GM18502 (cell line): Measurements from ENCODE around the gene AGGF1.
A peak's percentile ranks its signal among the peaks of the same experiment; 100 is the strongest.
"Not testable (repeated sequence)": the region's sequence is repeated elsewhere in the genome, so short reads cannot be mapped to it uniquely, and the experiment has no call there.

Experiments used
- ATAC-seq: cut with Tn5 transposase; IDR thresholded peaks from one replicate; pipeline ENCODE4 v1.9.1; 2021; ENCODE audit warnings: mild to moderate bottlenecking; ENCODE audit not compliant: unreplicated experiment, poor library complexity

The AGGF1 gene

DNA sequence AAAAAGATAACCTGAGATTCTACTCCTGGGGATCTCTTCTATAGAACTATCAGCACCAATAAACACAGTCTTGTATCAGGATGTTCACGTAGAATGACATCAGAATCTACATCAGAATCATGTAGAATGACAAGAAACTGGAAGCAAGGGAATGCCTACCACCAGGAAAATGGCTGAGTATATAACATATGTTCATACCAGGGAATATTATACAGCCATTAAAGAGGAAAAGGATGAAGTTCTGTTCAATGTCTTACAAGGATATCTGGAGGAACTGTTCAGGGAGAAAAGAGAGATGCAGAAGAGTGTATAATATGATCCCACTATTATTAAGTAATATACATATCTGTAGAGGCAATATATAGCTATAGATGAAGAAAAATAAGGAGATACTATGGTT is 52.1 kb downstream of the AGGF1 start:
- ATAC-seq = no peak

DNA sequence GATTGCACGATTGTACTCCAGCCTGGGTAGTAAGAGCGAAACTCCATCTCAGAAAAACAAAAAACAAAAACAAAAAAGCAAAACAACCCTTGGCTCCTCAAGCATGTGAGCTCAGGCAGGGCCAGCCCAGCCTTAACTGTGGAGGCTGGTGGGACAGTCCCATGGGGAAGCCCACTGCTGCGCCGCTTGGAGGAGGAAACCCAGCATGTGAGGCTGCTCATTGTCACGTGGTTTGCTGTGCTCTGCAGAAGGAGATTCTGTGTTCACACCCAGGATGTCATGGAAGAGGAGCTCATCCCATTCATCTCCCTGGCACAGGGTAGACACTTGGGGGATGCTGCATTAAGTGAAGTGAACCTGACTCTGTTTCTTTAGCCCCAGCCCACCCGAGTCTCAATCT is 52.9 kb downstream of the AGGF1 start:
- no peak for ATAC-seq

DNA sequence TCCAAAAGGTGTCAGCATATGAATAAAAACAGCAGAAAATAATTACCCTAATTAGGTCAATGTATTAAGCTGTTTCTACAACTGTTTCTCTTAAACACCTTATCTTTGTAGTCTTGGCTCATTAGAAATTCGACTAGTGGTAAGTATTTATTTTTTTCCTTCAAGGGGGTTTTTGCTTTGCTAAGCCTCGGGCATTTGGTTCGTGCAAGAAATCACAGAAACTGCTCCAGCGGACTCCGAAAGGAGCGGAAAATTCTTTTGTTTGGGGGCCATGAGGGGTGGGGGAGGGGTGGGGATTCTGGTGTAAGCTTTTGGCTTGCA is 56.1 kb downstream of the AGGF1 start:
- ATAC-seq = no peak

DNA sequence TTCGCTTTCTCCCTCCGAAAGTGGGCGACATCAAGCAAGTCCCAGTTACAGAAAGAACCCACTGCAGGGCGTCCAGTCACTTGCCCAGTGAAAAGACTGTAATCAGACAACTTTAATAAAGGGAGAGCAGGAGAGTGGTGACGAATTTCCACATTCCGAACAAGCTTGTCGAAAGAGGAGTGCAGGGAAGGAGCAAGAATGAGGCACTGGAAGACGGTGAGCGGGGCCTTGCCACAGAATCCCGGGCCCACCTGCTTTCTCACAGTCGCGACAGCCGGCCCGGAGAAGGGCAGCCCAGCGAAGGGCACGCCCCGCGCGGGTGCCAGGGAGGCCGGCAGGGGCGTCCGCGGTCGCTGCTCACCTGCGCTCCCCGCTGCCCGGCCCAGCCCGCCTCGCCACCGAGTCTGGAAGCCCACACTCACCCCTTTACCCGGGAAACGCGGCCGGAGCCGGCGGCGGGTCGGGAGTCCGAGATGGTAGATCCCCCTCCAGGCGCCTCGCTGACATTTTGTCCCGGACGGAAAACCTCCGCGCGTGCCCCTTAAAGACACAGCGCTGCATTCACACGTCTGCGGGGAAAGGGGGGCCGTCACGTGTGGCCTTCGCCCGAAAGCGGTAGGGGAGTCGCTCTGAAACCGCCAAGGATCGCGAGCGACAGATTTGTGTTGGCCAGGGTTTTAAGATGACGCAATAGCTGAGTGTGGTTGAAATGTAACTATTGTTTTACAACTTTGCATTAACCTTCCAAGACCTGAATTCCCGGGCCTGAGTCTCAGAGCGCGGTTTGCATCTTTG is 56.7 kb downstream of the AGGF1 start, which contains the start of gene ZBED3:
ZBED3 (minus strand) TSS at position 597 of the 795 bp plus-strand sequence. CDS start 9,407 bp downstream, outside the sequence.
- ATAC-seq = peak; percentile 68

DNA sequence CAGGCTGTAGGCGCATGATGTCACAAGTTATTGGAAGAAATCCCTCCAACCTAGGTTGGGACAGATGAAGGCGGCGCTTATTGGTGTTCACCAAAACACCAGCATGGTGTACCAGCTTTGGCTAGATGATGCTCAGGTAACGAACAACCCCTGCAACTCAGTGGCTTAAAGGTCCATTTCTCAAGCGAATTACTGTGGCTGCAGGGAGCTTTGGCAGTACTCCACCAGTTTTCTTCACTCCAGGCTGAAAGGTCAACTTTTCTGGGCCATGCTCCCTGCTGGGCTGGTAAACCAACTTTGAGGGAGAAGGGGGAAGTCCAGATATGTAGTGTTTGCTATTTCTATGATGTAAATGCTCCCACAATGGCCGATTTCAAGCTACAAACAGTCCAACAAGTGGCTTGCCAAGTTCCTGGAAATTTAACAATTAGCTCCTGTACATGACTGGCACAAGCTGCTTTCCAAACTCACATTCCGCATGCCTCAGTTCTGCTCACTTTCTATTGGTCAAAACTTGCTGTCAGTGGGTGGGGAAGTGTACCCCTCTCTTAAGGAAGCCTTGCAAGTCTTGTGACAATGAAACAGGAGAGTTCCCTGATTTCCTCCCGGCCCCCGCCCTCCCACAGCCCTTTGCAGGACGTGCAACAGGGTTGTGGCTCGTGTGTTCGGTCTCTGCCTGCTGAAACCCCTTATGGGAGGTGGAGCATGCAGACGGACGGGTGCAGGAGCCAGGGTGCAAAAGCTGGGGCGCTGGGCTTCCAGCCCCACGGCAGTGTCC is 57.5 kb downstream of the AGGF1 start:
- peak; percentile 18 for ATAC-seq

DNA sequence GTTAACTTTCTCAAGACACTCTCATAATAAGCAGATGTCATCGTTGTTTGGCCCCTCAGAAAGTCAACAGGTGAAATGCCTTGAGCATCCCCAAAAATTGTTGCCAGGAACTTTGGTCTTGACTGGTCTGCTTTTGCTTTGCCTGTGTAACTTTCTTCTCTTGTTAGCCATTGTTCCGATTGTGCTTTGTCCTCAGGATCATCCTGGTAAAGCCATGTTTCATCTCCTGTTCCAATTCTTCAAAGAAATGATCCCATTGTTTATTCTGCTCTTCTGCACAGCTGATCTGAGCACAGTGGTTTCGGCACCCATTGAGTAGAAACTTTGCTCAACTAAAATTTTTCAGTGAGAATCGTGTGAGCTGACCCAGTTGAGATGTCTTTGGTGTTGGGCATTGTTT is 65.0 kb downstream of the AGGF1 start:
- no peak for ATAC-seq

DNA sequence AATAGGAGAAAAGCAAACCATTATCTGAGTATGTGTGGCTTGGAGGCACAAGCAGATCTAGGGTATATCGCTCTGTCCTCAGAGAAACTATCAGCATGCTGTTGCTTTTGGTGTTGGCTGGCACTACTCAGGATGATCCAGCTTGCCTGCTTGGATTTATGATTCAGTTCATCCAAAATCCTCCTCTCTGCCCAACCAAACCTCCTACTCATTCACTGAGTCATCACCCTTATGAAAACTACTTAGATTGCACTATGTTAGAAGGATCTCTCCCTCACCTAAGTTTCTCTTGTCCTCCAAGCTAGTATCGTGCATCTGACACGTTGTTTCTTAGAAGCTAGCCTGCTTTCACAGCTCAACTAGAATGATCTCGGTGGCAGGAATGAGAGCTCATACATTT is 71.1 kb downstream of the AGGF1 start:
- ATAC-seq = no peak

DNA sequence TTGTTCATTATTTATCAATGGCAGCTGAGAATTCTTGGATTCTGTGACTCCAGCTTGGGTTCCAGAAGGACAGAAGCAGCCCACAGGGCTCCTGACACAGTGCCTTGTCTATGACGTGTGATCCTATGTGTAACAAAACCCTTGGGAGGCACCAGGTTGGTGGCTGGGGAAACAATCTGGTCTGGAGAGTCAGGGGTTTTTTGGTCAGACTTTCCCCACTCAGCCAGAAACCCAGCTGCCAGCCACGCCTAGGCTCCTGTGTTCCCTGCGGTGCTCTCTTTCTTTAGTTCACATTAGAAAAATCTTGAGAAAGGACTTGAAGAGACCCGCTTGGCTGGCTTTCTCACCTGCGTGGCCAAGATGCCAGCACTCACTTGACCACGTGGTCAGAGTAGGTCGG is 72.3 kb downstream of the AGGF1 start:
- no peak for ATAC-seq

DNA sequence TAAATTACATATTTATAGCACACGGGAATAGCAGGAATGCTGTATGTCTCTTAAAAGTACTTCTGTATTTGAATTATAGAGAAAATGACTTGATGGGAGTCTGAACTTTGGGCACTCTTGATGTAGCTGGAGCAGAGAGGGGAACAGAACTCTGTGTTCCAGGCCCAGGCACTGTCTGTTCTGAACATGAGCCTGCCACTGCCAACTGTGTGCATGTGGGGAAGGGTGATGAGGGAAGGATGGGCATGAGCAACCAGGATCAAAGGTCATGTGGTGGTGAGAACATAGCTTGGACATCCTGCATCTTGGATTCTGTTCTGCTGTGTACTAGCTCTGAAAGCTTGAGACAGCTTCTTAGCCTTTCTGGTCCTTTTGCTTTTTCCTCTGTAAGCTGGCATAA is 73.3 kb downstream of the AGGF1 start:
- no peak for ATAC-seq

DNA sequence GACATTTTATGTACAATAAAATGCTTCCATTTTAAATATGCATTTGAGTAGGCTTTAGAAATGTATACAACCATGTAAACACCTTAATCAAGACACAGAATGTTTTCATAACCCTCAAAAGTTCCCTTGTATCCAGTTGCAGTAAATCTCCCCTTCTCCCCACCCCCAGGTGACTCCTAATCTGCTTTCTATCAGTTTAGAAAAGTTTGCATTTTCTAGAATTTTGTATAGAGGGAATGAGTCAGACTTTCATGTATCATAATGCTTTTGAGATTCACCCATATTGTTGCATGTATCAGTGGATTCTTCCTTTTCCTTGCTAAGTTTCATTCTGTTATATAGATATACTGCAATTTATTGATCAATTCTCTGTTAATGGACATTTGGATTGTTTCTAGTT is 74.6 kb downstream of the AGGF1 start:
- no peak for ATAC-seq

DNA sequence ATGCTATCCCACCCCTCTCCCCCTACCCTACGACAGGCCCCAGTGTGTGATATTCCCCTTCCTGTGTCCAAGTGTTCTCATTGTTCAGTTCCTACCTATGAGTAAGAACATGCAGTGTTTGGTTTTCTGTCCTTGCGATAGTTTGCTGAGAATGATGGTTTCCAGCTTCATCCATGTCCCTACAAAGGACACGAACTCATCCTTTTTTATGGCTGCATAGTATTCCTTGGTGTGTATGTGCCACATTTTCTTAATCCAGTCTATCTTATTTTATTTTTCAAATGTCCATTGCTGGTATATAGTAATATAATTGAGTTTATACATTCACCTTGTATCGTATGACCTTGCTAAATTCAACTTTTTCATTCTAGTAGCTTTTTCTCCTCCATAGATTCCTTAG is 76.8 kb downstream of the AGGF1 start:
- not testable (repeated sequence) for ATAC-seq
